IMR-90 (cell line): Measurements from ENCODE around the gene PTPRG. TPM values are rescaled to one million over a fixed set of nuclear protein-coding genes. Genes with fewer than 3 reads are reported as not detected.

ENCODE experiments used
- ATAC-seq: fragments of 200-7000 bp; cut with Tn5 transposase; 2 replicates; pipeline ENCODE4 v1.9.1; 2020; ENCODE audit warnings: low read depth, mild to moderate bottlenecking, moderate library complexity
- BruUV-seq: library from RNA; stranded (reverse); fragments of 400-500 nt; replicated peaks from 2 replicates; lab custom pipeline; 2021; lab: Mats Ljungman, UMichigan
- CTCF ChIA-PET: fragments of 300-600 bp; formaldehyde crosslinking; extraction: SDS; loops from one replicate; lab custom pipeline; 2021; ENCODE audit warnings: antibody characterized with exemption; lab: Yijun Ruan, JAX
- POLR2A ChIA-PET: fragments of 300-600 bp; sonication (Branson Sonifier 250); formaldehyde crosslinking; loops from one replicate; lab custom pipeline; 2022; ENCODE audit warnings: antibody characterized with exemption; ENCODE audit not compliant: unreplicated experiment; lab: Charles Lee
- DNase-seq: peaks from one replicate; pipeline ENCODE4 v3.0.0; 2013
- H2AFZ ChIP-seq: replicated peaks from 2 replicates; pipeline ENCODE3; 2013; ENCODE audit warnings: low read length, mild to moderate bottlenecking; ENCODE audit not compliant: poor library complexity
- H2AK5ac ChIP-seq: 2 replicates; pipeline ENCODE4 v1.6.1; 2013; ENCODE audit warnings: low read depth, low read length, inconsistent platforms
- H2AK9ac ChIP-seq: replicated peaks from 2 replicates; pipeline ENCODE3; 2013; ENCODE audit warnings: mild to moderate bottlenecking, low read depth, low read length, moderate library complexity; ENCODE audit not compliant: poor library complexity
- H2BK120ac ChIP-seq: 2 replicates; pipeline ENCODE4 v1.6.1; 2013; ENCODE audit warnings: low read depth, low read length, inconsistent platforms
- H2BK15ac ChIP-seq: 3 replicates; pipeline ENCODE4 v1.6.1; 2013; ENCODE audit warnings: low read depth, low read length, inconsistent platforms
- H2BK20ac ChIP-seq: 2 replicates; pipeline ENCODE4 v1.6.1; 2013; ENCODE audit warnings: low read depth, mild to moderate bottlenecking, inconsistent platforms, low read length, moderate library complexity
- H2BK5ac ChIP-seq: 2 replicates; pipeline ENCODE4 v1.6.1; 2013; ENCODE audit warnings: mild to moderate bottlenecking, low read depth, low read length, inconsistent platforms; ENCODE audit not compliant: poor library complexity, severe bottlenecking
- H3K14ac ChIP-seq: replicated peaks from 2 replicates; pipeline ENCODE4 v1.6.1; 2013; ENCODE audit warnings: low read depth, low read length, inconsistent platforms
- H3K18ac ChIP-seq: 2 replicates; pipeline ENCODE4 v1.6.1; 2013; ENCODE audit warnings: low read depth, low read length, control low read depth
- H3K23ac ChIP-seq: 2 replicates; pipeline ENCODE4 v1.6.1; 2013; ENCODE audit warnings: low read depth, low read length, inconsistent platforms
- H3K27ac ChIP-seq: 2 replicates; pipeline ENCODE4 v1.5.1; 2013; ENCODE audit warnings: mild to moderate bottlenecking, control low read depth, low read length; ENCODE audit not compliant: insufficient read depth
- H3K27me3 ChIP-seq: 2 replicates; pipeline ENCODE4 v1.6.1; 2013; ENCODE audit warnings: low read length; ENCODE audit not compliant: control insufficient read depth, insufficient read depth
- H3K36me3 ChIP-seq: 2 replicates; pipeline ENCODE4 v1.6.1; 2013; ENCODE audit warnings: low read length, mixed read lengths; ENCODE audit not compliant: control insufficient read depth, insufficient read depth
- H3K4ac ChIP-seq: 2 replicates; pipeline ENCODE4 v1.6.1; 2013; ENCODE audit warnings: low read depth, low read length, inconsistent platforms
- H3K4me1 ChIP-seq: 2 replicates; pipeline ENCODE4 v1.6.1; 2013; ENCODE audit warnings: low read length, mixed read lengths; ENCODE audit not compliant: control insufficient read depth, insufficient read depth
- H3K4me2 ChIP-seq: 2 replicates; pipeline ENCODE4 v1.6.1; 2013; ENCODE audit warnings: low read depth, mild to moderate bottlenecking, control low read depth, low read length, moderate library complexity
- H3K4me3 ChIP-seq: 2 replicates; pipeline ENCODE4 v1.5.1; 2013; ENCODE audit warnings: low read depth, mild to moderate bottlenecking, control low read depth, low read length, moderate library complexity; ENCODE audit not compliant: insufficient read depth
- H3K56ac ChIP-seq: 2 replicates; pipeline ENCODE4 v1.6.1; 2013; ENCODE audit warnings: low read length, inconsistent platforms; ENCODE audit not compliant: insufficient read depth; ENCODE audit errors: extremely low read depth
- H3K79me1 ChIP-seq, 2 experiments: 2 replicates each; pipeline ENCODE4 v1.6.1; 2013; ENCODE audit warnings: low read length in 2 of 2, inconsistent platforms in 1 of 2, low read depth in 1 of 2
- H3K9ac ChIP-seq: 2 replicates; pipeline ENCODE4 v1.6.1; 2013; ENCODE audit warnings: low read depth, low read length, control low read depth
- H3K9me1 ChIP-seq: 2 replicates; pipeline ENCODE4 v1.6.1; 2013; ENCODE audit warnings: low read length, inconsistent platforms; ENCODE audit not compliant: insufficient read depth
- H3K9me3 ChIP-seq: 2 replicates; pipeline ENCODE4 v1.6.1; 2013; ENCODE audit warnings: low read length; ENCODE audit not compliant: control insufficient read depth, insufficient read depth
- H4K20me1 ChIP-seq: 2 replicates; pipeline ENCODE4 v1.6.1; 2013; ENCODE audit warnings: low read length, inconsistent platforms; ENCODE audit not compliant: insufficient read depth
- H4K5ac ChIP-seq: 2 replicates; pipeline ENCODE4 v1.6.1; 2013; ENCODE audit warnings: mild to moderate bottlenecking, low read depth, low read length, control low read depth
- H4K8ac ChIP-seq, 2 experiments: 2 replicates each; pipeline ENCODE4 v1.6.1; 2013; ENCODE audit warnings: low read depth in 2 of 2, low read length in 2 of 2, control low read depth in 1 of 2, inconsistent platforms in 1 of 2
- H4K91ac ChIP-seq: 2 replicates; pipeline ENCODE4 v1.6.1; 2013; ENCODE audit warnings: low read depth, low read length, inconsistent platforms; ENCODE audit not compliant: insufficient read depth
- BHLHE40 ChIP-seq: fragments of 150-350 bp; IDR thresholded peaks from 2 replicates; pipeline ENCODE4 v1.6.1; 2016; ENCODE audit warnings: mild to moderate bottlenecking, low read depth, low read length
- CEBPB ChIP-seq: IDR thresholded peaks from 2 replicates; pipeline ENCODE4 v1.6.1; 2012; ENCODE audit warnings: low read depth, low read length, improper control_type of control experiment
- CTCF ChIP-seq: conservative IDR thresholded peaks from 2 replicates; pipeline ENCODE4 v1.5.1; 2012; ENCODE audit warnings: mild to moderate bottlenecking, low read depth, low read length, improper control_type of control experiment
- ELK1 ChIP-seq: fragments of 150-350 bp; IDR thresholded peaks from 2 replicates; pipeline ENCODE4 v1.6.1; 2016; ENCODE audit warnings: low read depth, mild to moderate bottlenecking, low read length, moderate library complexity, borderline replicate concordance
- MAFK ChIP-seq: IDR thresholded peaks from 2 replicates; pipeline ENCODE4 v1.6.1; 2012; ENCODE audit warnings: low read depth, low read length, improper control_type of control experiment
- MAZ ChIP-seq: IDR thresholded peaks from 2 replicates; pipeline ENCODE4 v1.6.1; 2012; ENCODE audit warnings: low read depth, mild to moderate bottlenecking, low read length, improper control_type of control experiment, moderate library complexity, borderline replicate concordance
- MXI1 ChIP-seq: IDR thresholded peaks from 2 replicates; pipeline ENCODE4 v1.6.1; 2012; ENCODE audit warnings: low read depth, mild to moderate bottlenecking, low read length, moderate library complexity, borderline replicate concordance
- NFE2L2 ChIP-seq: fragments of 150-350 bp; IDR thresholded peaks from 2 replicates; pipeline ENCODE4 v1.6.1; 2016; ENCODE audit warnings: low read depth, mild to moderate bottlenecking, low read length
- POLR2A ChIP-seq: IDR thresholded peaks from 2 replicates; pipeline ENCODE4 v1.6.1; 2012; ENCODE audit warnings: mild to moderate bottlenecking, low read depth, low read length
- RAD21 ChIP-seq: IDR thresholded peaks from 2 replicates; pipeline ENCODE4 v1.6.1; 2012; ENCODE audit warnings: low read length, improper control_type of control experiment
- RCOR1 ChIP-seq: IDR thresholded peaks from 2 replicates; pipeline ENCODE4 v1.6.1; 2012; ENCODE audit warnings: mild to moderate bottlenecking, low read length, improper control_type of control experiment; ENCODE audit not compliant: insufficient replicate concordance
- RFX5 ChIP-seq: IDR thresholded peaks from 2 replicates; pipeline ENCODE4 v1.8.0; 2012; ENCODE audit warnings: low read depth, mild to moderate bottlenecking, low read length, moderate library complexity
- SMC3 ChIP-seq: fragments of 150-350 bp; IDR thresholded peaks from 2 replicates; pipeline ENCODE4 v1.6.1; 2016; ENCODE audit warnings: low read depth, mild to moderate bottlenecking, antibody characterized with exemption, low read length, moderate library complexity
- WGBS, 2 experiments: methylation state at CpG; one replicate each; pipeline versions ENCODE4 v1.1.5 to v1.1.7; 2013; ENCODE audit warnings: missing lambda C conversion rate in 2 of 2; ENCODE audit not compliant: insufficient read length in 1 of 2; ENCODE audit errors: extremely low coverage in 2 of 2; 5-methylcytosine and 5-hydroxymethylcytosine counted together
- dilution Hi-C: fragments of 300-500 bp; cut with HindIII; formaldehyde crosslinking; loops from one replicate; pipeline ENCODE4 v1.14.3; 2018; ENCODE audit warnings: low sequenced_read_pairs; ENCODE audit not compliant: unreplicated experiment
- in situ Hi-C: fragments of 300-500 bp; cut with MboI; formaldehyde crosslinking; loops from 3 replicates; pipeline ENCODE4 v1.14.3; 2019; ENCODE audit warnings: low sequenced_read_pairs, inconsistent platforms, mixed read lengths
- intact Hi-C: fragments of 100-400 bp; cut with micrococcal nuclease; formaldehyde crosslinking; loops from 2 replicates; pipeline ENCODE4 v1.10.0; 2022
- polyA plus RNA-seq, 3 experiments: library from polyadenylated mRNA; depleted of rRNA; stranded (reverse); fragments of >200 nt; gene quantifications; 2 replicates each; pipeline ENCODE4 v1.2.3, GENCODE V29; 2012; ENCODE audit warnings: low replicate concordance in 1 of 3
- total RNA-seq: library from RNA; depleted of rRNA; stranded (reverse); fragments of >200 nt; gene quantifications from 2 replicates; pipeline ENCODE4 v1.2.3, GENCODE V29; 2012

The PTPRG gene
- total and polyA plus RNA-seq, 2 of the 4 experiments (the other 2 are of a cell fraction) = 7.7 to 31.0 TPM

- POLR2A ChIA-PET = no interaction called here
Observed at GRCh38 chr3:62084558-62084957, 523.2 kb downstream of the PTPRG start.

More at GRCh38 chr3:62084558-62084957, 523.2 kb downstream of the PTPRG start:
- no peak for ATAC-seq
- Histone ChIP-seq H2BK20ac (no peak overlapping the region), H2AK9ac (no peak overlapping the region), H3K9ac (no peak overlapping the region), H4K8ac (no peak overlapping the region), H2BK15ac (no peak overlapping the region), H3K9me1 (no peaks in the 10 kb centered on the region; the same call in 1 of the 2 replicates), H3K9me3 (no peaks in the 10 kb centered on the region), H3K23ac (no peak overlapping the region), H4K91ac (no peak overlapping the region), H2AK5ac (no peak overlapping the region), H3K79me1 (no peaks in the 10 kb centered on the region; a peak in 1 of 4 replicates), H3K18ac (no peak overlapping the region), H2AFZ (no peak overlapping the region), H3K4ac (no peak overlapping the region), H3K56ac (no peak overlapping the region), H2BK120ac (no peak overlapping the region), H3K4me1 (0 out of 2 replicates have a peak, but pooled peaks cover 1% of the 10 kb centered on the region), H3K36me3 (0 out of 2 replicates have a peak, but pooled peaks cover 2% of the 10 kb centered on the region), H3K27ac (no peak overlapping the region), H3K4me2 (no peak overlapping the region), H3K27me3 (no peaks in the 10 kb centered on the region), H4K20me1 (no peaks in the 10 kb centered on the region), H2BK5ac (no peak overlapping the region), H3K4me3 (no peak overlapping the region), H3K14ac (no peak overlapping the region), H4K5ac (no peak overlapping the region)
- dilution Hi-C loops (no loop called here), intact Hi-C loops (no loop called here), in situ Hi-C loops (no loop called here)
- CTCF ChIA-PET = no interaction called here
- no TSS peak for BruUV-seq
- WGBS, 2 experiments = no CpG with 5 or more reads among the region's 2 CpGs
- TF ChIP-seq RAD21 (no peak), ELK1 (no peak), RCOR1 (no peak), NFE2L2 (no peak), MAZ (no peak), MAFK (no peak), SMC3 (no peak), BHLHE40 (no peak), CEBPB (no peak), CTCF (no peak), POLR2A (no peak), RFX5 (no peak), MXI1 (no peak)
- peak; percentile 7 for DNase-seq
